PFSK-1 (cell line): Measurements from ENCODE around the gene ADM.
A peak's percentile ranks its signal among the peaks of the same experiment; 100 is the strongest.

Source experiments
- FOXP2 ChIP-seq: optimal IDR thresholded peaks from 2 replicates; pipeline ENCODE3; 2011; ENCODE audit warnings: borderline replicate concordance, control low read depth, inconsistent platforms; ENCODE audit not compliant: insufficient read depth; ENCODE audit errors: extremely low read length, extremely low read depth
- POLR2AphosphoS5 ChIP-seq: IDR thresholded peaks from 2 replicates; pipeline ENCODE4 v1.6.1; 2012; ENCODE audit warnings: low read depth, mild to moderate bottlenecking, control low read depth, low read length, moderate library complexity
- REST ChIP-seq, 2 experiments: IDR thresholded peaks; 2 replicates each; pipeline versions ENCODE4 v1.6.1 to v1.8.0; 2011 to 2012; ENCODE audit warnings: low read depth in 2 of 2, low read length in 2 of 2, control low read depth in 1 of 2, inconsistent platforms in 1 of 2, mild to moderate bottlenecking in 1 of 2, moderate library complexity in 1 of 2; ENCODE audit not compliant: insufficient read depth in 1 of 2
- SIN3A ChIP-seq: IDR thresholded peaks from 2 replicates; pipeline ENCODE4 v1.6.1; 2012; ENCODE audit warnings: mild to moderate bottlenecking, low read length, moderate library complexity, borderline replicate concordance; ENCODE audit not compliant: insufficient read depth
- TAF1 ChIP-seq: IDR thresholded peaks from 2 replicates; pipeline ENCODE4 v1.6.1; 2012; ENCODE audit warnings: low read length, control low read depth, borderline replicate concordance; ENCODE audit not compliant: insufficient read depth

The ADM gene

GRCh38 chr11:10307022-10307399 lies 2.1 kb downstream of the ADM start:
- TF ChIP-seq FOXP2 (no peak), TAF1 (no peak), POLR2AphosphoS5 (no peak), SIN3A (no peak), REST (IDR thresholded peaks at IDR 0.05; ENCODE audit: insufficient read depth in 1 of 2, low read depth in 2 of 2, low read length in 2 of 2) (no peak)

- TF ChIP-seq SIN3A (peak; percentile 27; the same call in 1 of the 2 replicates), FOXP2 (peak; percentile 94), REST (IDR thresholded peaks at IDR 0.05; ENCODE audit: insufficient read depth in 1 of 2, low read depth in 2 of 2, low read length in 2 of 2) (no peak)
Measured at GRCh38 chr11:10307400-10308200, 2.7 kb downstream of the ADM start.

- no peak for TF ChIP-seq SIN3A
- TF ChIP-seq POLR2AphosphoS5 = no peak
- TF ChIP-seq FOXP2 = no peak
- TF ChIP-seq TAF1 = no peak
Measured at GRCh38 chr11:10308201-10308954, 3.5 kb downstream of the ADM start.

GRCh38 chr11:10309163-10310093 lies 4.6 kb downstream of the ADM start:
- TF ChIP-seq TAF1 = no peak
- no peak for TF ChIP-seq SIN3A
- TF ChIP-seq REST (IDR thresholded peaks at IDR 0.05; ENCODE audit: insufficient read depth in 1 of 2, low read depth in 2 of 2, low read length in 2 of 2) = no peak
- no peak for TF ChIP-seq FOXP2
- no peak for TF ChIP-seq POLR2AphosphoS5

- no peak for TF ChIP-seq SIN3A
- no peak for TF ChIP-seq FOXP2
- no peak for TF ChIP-seq TAF1
- TF ChIP-seq REST (IDR thresholded peaks at IDR 0.05; ENCODE audit: insufficient read depth in 1 of 2, low read depth in 2 of 2, low read length in 2 of 2) = no peak
- TF ChIP-seq POLR2AphosphoS5 = no peak
Measured at GRCh38 chr11:10310301-10310841, 5.5 kb downstream of the ADM start.
